Measurements from ENCODE around the gene BRK1. TPM values are rescaled to one million over a fixed set of nuclear protein-coding genes. Genes with fewer than 3 reads are reported as not detected.
"Not testable (repeated sequence)": the region's sequence is repeated elsewhere in the genome, so short reads cannot be mapped to it uniquely, and the experiment has no call there.

BRK1 gene
- total RNA-seq, 1 donor from 2014 or later, result 116 TPM

- H3K9me3 ChIP-seq, result no peaks in the 10 kb centered on the region
- no peaks in the 10 kb centered on the region for H3K4me1 ChIP-seq
- intact Hi-C loops (cut with DNase I), result no loop called here
- DNase-seq (no peak), ATAC-seq (no peak)
- no peak for TF ChIP-seq CTCF (IDR thresholded peaks at IDR 0.05)
- no peaks in the 10 kb centered on the region for H3K27me3 ChIP-seq (ENCODE audit: low read depth)
- H3K4me3 ChIP-seq, result no peak overlapping the region
- H3K36me3 ChIP-seq, result peaks cover 27% of the 10 kb centered on the region
- H3K27ac ChIP-seq, result no peak overlapping the region
Measured at GRCh38 chr3:10157031-10157430, 41.6 kb downstream of the BRK1 start.

- H3K4me1 ChIP-seq; ATAC-seq; H3K27ac ChIP-seq; DNase-seq; H3K27me3 ChIP-seq (ENCODE audit: low read depth); intact Hi-C loops (cut with DNase I); H3K9me3 ChIP-seq; H3K4me3 ChIP-seq: not testable (repeated sequence)
- peaks cover 12% of the 10 kb centered on the region for H3K36me3 ChIP-seq
Measured at GRCh38 chr3:10158555-10158954, 43.1 kb downstream of the BRK1 start.

GRCh38 chr3:10160346-10160745 is 44.9 kb downstream of the BRK1 start:
- H3K4me1 ChIP-seq, result peaks cover 8% of the 10 kb centered on the region
- no peak for ATAC-seq
- no peak overlapping the region for H3K27ac ChIP-seq
- H3K4me3 ChIP-seq, result no peak overlapping the region
- no peaks in the 10 kb centered on the region for H3K27me3 ChIP-seq (ENCODE audit: low read depth)
- intact Hi-C loops (cut with DNase I), result no loop called here
- no peaks in the 10 kb centered on the region for H3K9me3 ChIP-seq
- H3K36me3 ChIP-seq, result no peaks in the 10 kb centered on the region
- no peak for DNase-seq
- TF ChIP-seq CTCF (IDR thresholded peaks at IDR 0.05), result no peak

GRCh38 chr3:10160925-10161324 is 45.5 kb downstream of the BRK1 start:
- no peak overlapping the region for H3K4me3 ChIP-seq
- no peak overlapping the region for H3K27ac ChIP-seq
- TF ChIP-seq CTCF (IDR thresholded peaks at IDR 0.05), result no peak
- H3K4me1 ChIP-seq, result peaks cover 10% of the 10 kb centered on the region
- H3K27me3 ChIP-seq (ENCODE audit: low read depth), result no peaks in the 10 kb centered on the region
- intact Hi-C loops (cut with DNase I), result no loop called here
- no peaks in the 10 kb centered on the region for H3K36me3 ChIP-seq
- DNase-seq, result no peak
- H3K9me3 ChIP-seq, result no peaks in the 10 kb centered on the region
- ATAC-seq, result no peak

GRCh38 chr3:10162185-10162584 is 46.7 kb downstream of the BRK1 start:
- Histone ChIP-seq H3K4me3 (no peak overlapping the region), H3K4me1 (peaks cover 14% of the 10 kb centered on the region), H3K36me3 (no peaks in the 10 kb centered on the region), H3K27me3 (ENCODE audit: low read depth) (no peaks in the 10 kb centered on the region), H3K27ac (no peak overlapping the region), H3K9me3 (no peaks in the 10 kb centered on the region)
- no peak for DNase-seq
- intact Hi-C loops (cut with DNase I), result no loop called here
- ATAC-seq, result no peak
- no peak for TF ChIP-seq CTCF (IDR thresholded peaks at IDR 0.05)

GRCh38 chr3:10164201-10164545 is 48.7 kb downstream of the BRK1 start:
- intact Hi-C loops (cut with DNase I); DNase-seq; H3K27me3 ChIP-seq (ENCODE audit: low read depth); H3K9me3 ChIP-seq; ATAC-seq; H3K36me3 ChIP-seq: not testable (repeated sequence)
- H3K4me3 ChIP-seq, result peak overlapping the region; percentile 93
- peaks cover 14% of the 10 kb centered on the region for H3K4me1 ChIP-seq
- peak overlapping the region; percentile 74 for H3K27ac ChIP-seq

Measured in lower lobe of right lung (tissue), 2 donors.